Natural killer cell treated with Interleukin-12 subunit alpha and Interleukin-12 subunit beta and Interleukin-15 and Interleukin-18, amount 100 ng/mL, for 72 hours (primary cell): Measurements from ENCODE around the gene VDAC1. TPM values are rescaled to one million over a fixed set of nuclear protein-coding genes. Genes with fewer than 3 reads are reported as not detected.
A peak's percentile ranks its signal among the peaks of the same experiment; 100 is the strongest.

ENCODE experiments used
- ATAC-seq, 2 donors: fragments of 150-1000 bp; cut with Tn5 transposase in 1 of 2; sonication (Bioruptor Pico), chemical (Tn5 transposase) in 1 of 2; 2 replicates each; pipeline ENCODE4 v1.10.0; 2021
- DNase-seq: peaks from one replicate; pipeline ENCODE4 v3.0.0; 2022; ENCODE audit warnings: low spot score
- H3K27ac Mint-ChIP-seq, 2 donors: 1 replicate in 1 of 2; 2 replicates in 1 of 2; pipeline ENCODE4 v1.8.0; 2022; ENCODE audit warnings: mixed read lengths in 2 of 2, mild to moderate bottlenecking in 1 of 2, moderate library complexity in 1 of 2
- H3K27me3 Mint-ChIP-seq, 2 donors: 1 replicate in 1 of 2; 2 replicates in 1 of 2; pipeline ENCODE4 v1.8.0; 2022; ENCODE audit warnings: mixed read lengths in 2 of 2
- H3K36me3 Mint-ChIP-seq: one replicate; pipeline ENCODE4 v1.8.0; 2022; ENCODE audit warnings: mixed read lengths
- H3K4me1 Mint-ChIP-seq, 2 donors: 1 replicate in 1 of 2; 2 replicates in 1 of 2; pipeline ENCODE4 v1.8.0; 2022; ENCODE audit warnings: low read depth in 2 of 2, mixed read lengths in 2 of 2, mild to moderate bottlenecking in 1 of 2
- H3K4me3 Mint-ChIP-seq: one replicate; pipeline ENCODE4 v1.8.0; 2022; ENCODE audit warnings: mixed read lengths
- H3K9me3 Mint-ChIP-seq: 2 replicates; pipeline ENCODE4 v1.8.0; 2022; ENCODE audit warnings: mixed read lengths
- total RNA-seq, 2 donors: library from RNA; stranded (reverse); gene quantifications; one replicate each; pipeline ENCODE4 v1.2.3, GENCODE V29; 2022

VDAC1 gene
- total RNA-seq, 2 donors from 2014 or later = 325 to 329 TPM

DNA sequence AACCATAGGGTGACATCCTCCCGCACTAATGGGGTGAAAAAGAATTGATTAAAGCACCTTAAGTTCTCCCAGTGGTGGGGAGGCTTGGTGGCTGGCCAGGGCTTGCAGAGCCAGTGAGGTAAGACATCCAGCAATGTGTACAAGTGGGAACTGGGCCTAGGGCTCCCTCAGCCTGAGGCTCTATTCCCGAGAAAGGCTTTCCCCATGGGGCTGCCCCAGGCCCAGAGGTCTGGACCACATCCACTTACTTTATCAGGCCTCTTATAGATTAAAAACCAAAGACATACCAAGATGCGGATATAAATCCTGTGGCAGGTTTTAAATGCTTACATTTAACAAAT lies 71.6 kb downstream of the VDAC1 start:
- no peak overlapping the region for H3K4me3 Mint-ChIP-seq
- H3K27me3 Mint-ChIP-seq = peaks cover 0 to 2% of the 10 kb centered on the region in 2 donors
- H3K4me1 Mint-ChIP-seq = peaks cover 9 to 14% of the 10 kb centered on the region in 2 donors
- ATAC-seq (no peak), DNase-seq (peak; percentile 12)
- H3K36me3 Mint-ChIP-seq = no peaks in the 10 kb centered on the region
- peak overlapping the region in 1 of 2 donors; percentile 41 for H3K27ac Mint-ChIP-seq
- H3K9me3 Mint-ChIP-seq = no peaks in the 10 kb centered on the region

DNA sequence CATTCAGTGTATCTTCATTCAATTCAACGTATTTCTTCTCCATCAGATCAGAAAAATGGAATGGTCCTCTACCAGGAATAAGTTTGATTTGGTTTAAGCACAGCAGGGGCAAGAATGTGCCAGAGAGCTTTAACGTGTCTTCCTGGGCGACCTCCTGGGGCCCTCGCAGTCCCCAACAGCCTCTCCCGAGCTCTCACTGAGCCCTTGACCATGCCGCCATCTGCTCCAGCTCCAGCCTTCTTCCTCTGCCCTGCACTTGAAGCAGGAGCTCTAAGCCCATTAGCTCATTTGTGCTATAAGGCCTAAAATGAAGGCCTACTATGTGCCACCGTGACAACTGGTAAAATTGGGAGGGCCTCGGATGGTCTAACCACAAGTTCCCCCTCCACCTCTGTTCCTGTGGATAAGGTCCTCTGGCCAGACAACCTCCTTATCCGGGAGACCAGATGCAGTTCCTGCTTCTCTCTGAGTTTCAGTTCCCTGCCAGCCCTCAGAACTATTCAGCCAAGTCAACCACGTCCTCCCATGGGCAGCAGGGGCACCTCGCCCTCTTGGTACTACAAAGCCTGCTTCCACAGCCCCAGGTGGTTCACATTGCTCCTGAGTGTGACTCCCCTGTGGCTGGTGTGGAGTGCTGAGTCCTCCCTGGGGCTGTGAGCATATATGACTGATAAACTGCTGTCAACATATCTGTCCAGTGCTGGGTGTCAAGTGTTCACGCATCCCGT lies 72.2 kb downstream of the VDAC1 start:
- Mint-ChIP-seq H3K27me3 (peaks cover 0 to 2% of the 10 kb centered on the region in 2 donors), H3K4me1 (peaks cover 9 to 14% of the 10 kb centered on the region in 2 donors), H3K9me3 (no peaks in the 10 kb centered on the region), H3K36me3 (no peaks in the 10 kb centered on the region), H3K27ac (peak overlapping the region in 1 of 2 donors; percentile 41), H3K4me3 (no peak overlapping the region)
- DNase-seq (peak; percentile 15), ATAC-seq (no peak)

DNA sequence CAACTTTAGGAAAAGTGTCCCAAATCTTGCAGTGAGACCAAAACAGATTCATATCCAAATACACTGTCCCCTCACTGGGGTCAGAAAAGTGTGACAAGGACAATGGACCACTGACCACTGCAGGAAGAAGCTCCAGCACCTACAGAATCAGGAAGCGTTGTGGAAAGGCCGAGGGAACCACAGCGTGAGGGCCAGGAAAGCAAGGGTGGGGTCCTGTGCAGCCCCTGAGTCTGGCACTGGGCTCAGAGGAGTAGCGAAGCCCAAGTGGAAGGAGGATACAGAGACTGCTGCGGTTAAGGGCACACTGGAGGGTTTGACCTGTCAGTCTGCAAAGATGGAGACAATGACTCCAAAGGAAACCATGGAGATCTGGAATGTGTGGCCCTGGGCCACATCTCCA lies 73.2 kb downstream of the VDAC1 start:
- peaks cover 0 to 2% of the 10 kb centered on the region in 2 donors for H3K27me3 Mint-ChIP-seq
- ATAC-seq = no peak

DNA sequence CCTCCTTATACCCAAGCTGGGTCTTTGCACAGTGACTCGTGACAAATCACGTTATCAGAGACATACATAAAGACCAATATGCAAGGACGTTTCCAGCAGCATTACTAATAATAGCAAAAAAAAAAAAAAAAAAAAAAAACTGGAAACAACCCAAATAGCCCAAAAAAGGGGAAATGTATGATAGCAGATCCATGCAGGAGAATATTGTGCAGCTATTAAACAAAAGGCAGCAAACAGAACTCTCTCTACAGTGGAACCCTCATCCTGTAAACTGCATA lies 74.0 kb downstream of the VDAC1 start:
- no peaks in the 10 kb centered on the region for H3K36me3 Mint-ChIP-seq
- peak overlapping the region in 1 of 2 donors; percentile 61 for H3K27ac Mint-ChIP-seq
- ATAC-seq (no peak), DNase-seq (no peak)
- peaks cover 9 to 14% of the 10 kb centered on the region in 2 donors for H3K4me1 Mint-ChIP-seq
- peaks cover 0 to 2% of the 10 kb centered on the region in 2 donors for H3K27me3 Mint-ChIP-seq
- peak overlapping the region; percentile 51 for H3K4me3 Mint-ChIP-seq
- H3K9me3 Mint-ChIP-seq = no peaks in the 10 kb centered on the region

More for the DNA sequence above, 73.2 kb downstream of the VDAC1 start:
- Mint-ChIP-seq H3K9me3 (no peaks in the 10 kb centered on the region), H3K4me3 (no peak overlapping the region), H3K4me1 (peaks cover 9 to 14% of the 10 kb centered on the region in 2 donors), H3K27ac (no peak overlapping the region), H3K36me3 (no peaks in the 10 kb centered on the region)
- DNase-seq = no peak

DNA sequence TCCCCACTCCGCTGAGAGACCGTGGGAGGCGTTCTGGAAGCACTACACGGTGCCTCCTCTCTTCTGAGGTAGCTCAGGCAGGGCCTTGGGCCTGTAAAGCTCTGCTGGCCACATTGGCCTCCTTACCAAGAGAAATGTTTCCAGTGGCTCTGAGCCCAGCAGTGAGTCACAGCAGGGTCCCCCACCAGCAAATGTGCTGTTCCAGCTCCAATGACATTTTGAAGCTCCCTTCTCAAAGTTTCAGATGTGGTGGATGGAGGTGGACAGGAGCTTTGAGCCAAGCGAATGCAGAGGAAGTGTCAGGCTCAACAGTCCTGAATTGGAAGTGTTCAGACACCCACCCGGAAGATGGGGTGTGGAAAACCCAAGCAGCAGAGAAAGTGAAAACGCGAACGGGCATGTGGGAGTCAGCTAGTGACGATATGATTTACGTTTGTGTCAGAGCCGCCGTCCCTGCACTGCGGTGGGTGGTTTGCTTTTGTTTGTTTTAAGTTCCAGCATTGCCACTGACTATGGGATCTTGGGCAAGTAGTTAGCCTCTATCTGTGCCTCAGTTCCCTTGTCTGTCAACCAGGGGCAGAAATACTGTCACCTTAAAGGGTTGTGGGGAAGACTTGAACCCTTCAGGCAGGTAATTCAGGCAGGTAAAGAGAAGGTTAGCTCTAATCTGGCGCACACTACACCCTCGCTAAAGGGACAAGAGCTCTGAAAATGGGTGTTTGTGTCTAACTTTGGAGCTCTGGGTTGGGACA lies 74.5 kb downstream of the VDAC1 start:
- H3K4me1 Mint-ChIP-seq = peaks cover 9 to 14% of the 10 kb centered on the region in 2 donors

DNA sequence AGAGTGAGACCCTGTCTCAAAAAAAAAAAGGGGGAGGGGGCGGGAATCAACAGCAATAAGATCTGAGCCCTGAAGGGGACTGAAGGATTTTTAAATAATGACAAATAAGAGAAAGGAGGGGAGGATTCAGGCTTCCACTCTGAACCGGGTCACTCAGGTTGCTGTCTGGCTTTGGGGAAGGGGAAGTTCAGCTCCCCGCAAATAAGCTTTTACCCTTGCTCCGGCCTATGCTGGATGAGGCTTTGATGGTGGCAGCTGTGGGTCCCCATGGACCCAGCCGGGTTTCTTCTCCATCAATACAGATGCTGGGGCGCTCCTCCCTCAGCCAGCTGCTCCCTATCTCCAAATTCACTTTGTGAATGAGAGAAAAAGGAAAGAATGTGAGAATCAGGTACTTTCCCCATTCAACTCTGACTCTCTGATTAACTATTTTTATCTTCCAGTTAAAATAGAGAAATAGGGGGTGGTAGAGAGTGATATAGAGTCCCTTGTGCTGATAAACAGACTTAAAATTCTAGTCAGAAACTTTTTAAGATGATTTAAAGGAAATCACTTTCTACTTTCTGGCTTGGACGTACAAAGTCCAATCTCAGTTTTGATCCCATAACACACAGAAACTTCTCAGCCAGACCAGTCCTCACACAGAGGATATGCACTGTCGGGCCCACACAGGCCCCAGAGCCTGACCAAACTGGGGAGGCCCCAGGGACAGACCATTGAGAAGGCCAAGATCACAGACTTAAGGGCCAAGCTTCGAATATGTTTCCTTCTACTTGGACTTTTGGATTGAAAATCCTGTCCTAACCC lies 76.0 kb downstream of the VDAC1 start:
- Mint-ChIP-seq H3K9me3 (no peaks in the 10 kb centered on the region), H3K27ac (no peak overlapping the region), H3K4me1 (peaks cover 9 to 14% of the 10 kb centered on the region in 2 donors), H3K27me3 (peaks cover 11 to 12% of the 10 kb centered on the region in 2 donors), H3K36me3 (no peaks in the 10 kb centered on the region), H3K4me3 (no peak overlapping the region)
- ATAC-seq (no peak), DNase-seq (no peak)

More for the DNA sequence above, 74.5 kb downstream of the VDAC1 start:
- Mint-ChIP-seq H3K4me3 (peak overlapping the region; percentile 51), H3K9me3 (no peaks in the 10 kb centered on the region), H3K36me3 (no peaks in the 10 kb centered on the region), H3K27me3 (peaks cover 4 to 5% of the 10 kb centered on the region in 2 donors), H3K27ac (peak overlapping the region in 1 of 2 donors; percentile 61)
- peak; percentile 55 to 78 for ATAC-seq
- DNase-seq = peak; percentile 74

DNA sequence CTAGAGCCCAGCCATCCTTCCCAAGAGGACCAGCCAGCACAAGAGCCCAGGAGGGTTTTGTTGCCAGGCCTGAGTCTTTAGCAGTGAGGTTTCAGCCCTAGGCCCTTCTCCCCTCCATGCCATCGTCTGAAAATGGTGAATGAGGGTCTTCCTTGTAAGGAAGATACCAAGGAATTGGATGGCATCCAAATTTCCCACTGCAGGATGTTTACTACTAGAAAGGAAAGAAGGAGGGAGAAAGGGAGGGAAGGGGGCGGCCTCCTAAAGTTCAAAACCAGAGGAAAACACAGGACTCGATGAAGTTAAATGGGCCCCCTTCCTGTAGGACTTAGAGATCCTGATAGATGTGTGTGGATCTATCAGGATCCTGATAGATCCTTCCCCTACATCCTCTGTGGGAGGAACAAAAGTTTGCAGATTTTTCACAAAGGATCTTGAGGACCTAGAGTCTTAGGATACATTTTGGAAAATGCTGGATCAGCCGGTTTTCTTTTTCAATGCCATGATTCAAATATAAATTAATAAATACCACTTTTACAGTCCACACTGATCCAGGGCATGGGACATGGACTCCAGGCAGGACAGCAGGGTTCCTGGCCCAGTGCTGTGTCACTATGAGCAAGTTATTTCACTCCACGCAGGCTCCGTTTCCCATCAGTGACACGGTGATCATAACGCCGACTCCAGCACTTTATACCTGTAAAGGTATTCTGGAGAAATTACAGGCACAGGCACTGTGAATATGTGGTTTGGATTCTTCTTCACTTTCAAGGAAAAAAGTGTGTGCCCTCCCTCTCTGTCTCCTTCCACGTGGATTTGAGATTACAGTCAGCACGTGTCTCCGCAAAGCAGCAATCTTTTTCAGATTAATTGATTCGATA lies 77.2 kb downstream of the VDAC1 start:
- ATAC-seq (no peak), DNase-seq (no peak)
- Mint-ChIP-seq H3K27ac (no peak overlapping the region), H3K27me3 (peaks cover 11 to 16% of the 10 kb centered on the region in 2 donors), H3K9me3 (no peaks in the 10 kb centered on the region), H3K4me1 (peaks cover 9 to 14% of the 10 kb centered on the region in 2 donors), H3K36me3 (no peaks in the 10 kb centered on the region), H3K4me3 (no peak overlapping the region)

DNA sequence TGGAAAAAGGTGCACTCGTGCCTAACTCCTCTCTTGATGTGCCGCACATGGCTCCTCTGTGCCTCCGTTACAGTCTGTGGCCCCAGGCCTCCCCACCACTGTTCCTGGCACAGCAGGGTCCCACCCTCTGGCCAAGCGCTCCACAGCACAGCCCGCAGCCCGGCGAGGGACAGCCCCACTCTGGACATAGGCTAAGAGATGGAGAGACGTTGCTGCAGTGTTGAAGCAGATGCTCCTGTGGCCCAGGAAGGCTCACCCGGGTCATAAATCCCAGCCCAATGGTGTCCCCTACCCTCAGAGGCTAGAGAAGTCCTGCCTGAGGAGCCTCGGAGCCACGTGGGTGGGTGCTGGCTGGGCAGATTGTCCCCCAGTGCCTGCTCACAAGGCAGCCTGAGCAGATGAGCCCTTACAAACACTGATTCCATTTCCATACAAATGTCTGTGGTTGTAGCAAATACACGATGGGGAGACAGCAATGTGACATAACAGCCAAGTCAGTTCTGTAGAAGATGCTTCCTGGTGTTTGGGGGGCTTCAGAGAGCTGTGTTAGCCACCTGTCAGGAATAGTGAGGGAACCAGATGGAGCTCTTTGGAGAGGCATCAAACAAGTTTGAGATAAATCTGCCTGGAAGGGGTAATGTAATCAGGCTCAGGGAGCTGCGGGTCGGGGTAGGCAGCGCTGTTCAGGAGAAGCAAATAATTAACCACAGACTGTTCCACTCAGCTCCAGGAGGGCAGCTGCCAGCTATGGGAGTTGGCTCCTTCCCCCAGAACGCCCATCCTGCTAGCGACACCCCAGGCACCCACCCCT lies 78.1 kb downstream of the VDAC1 start:
- Mint-ChIP-seq H3K27me3 (peaks cover 11 to 16% of the 10 kb centered on the region in 2 donors), H3K9me3 (no peaks in the 10 kb centered on the region), H3K4me3 (no peak overlapping the region), H3K36me3 (no peaks in the 10 kb centered on the region), H3K4me1 (peaks cover 9 to 14% of the 10 kb centered on the region in 2 donors), H3K27ac (no peak overlapping the region)
- ATAC-seq (peak in 1 of 2 donors; percentile 5), DNase-seq (no peak)

DNA sequence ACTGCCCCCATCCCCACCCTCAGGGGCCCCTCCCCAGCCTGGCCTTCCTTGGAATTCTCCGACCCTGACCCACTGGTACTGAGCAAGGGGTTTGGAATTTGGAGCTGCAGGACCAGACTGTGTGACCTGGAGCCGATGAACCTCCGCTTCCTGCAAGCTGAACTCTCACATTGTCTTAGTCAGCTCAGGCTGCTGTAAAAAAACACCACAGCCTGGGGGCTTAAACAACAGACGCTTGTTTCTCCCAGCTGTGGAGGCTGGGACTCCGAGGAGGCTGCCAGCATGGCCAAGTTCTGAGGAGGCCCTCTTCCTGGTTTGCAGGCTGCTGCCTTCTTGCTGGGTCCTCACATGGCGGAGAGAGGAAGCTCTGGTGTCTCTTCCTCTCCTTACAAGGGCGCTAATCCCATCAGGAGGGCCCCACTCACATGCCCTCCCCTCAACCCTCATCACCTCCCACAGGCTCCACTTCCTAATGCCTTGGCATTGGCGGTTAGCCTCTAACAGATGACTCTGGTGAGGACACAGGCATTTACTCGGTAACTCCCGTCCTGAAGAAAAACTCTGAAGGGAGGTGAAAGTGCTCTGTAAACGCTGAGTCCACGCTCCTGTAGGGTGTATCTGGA lies 78.8 kb downstream of the VDAC1 start:
- H3K4me3 Mint-ChIP-seq = no peak overlapping the region
- no peak for DNase-seq
- H3K27ac Mint-ChIP-seq = no peak overlapping the region
- H3K27me3 Mint-ChIP-seq = peaks cover 11 to 16% of the 10 kb centered on the region in 2 donors
- H3K36me3 Mint-ChIP-seq = no peaks in the 10 kb centered on the region
- peaks cover 8 to 9% of the 10 kb centered on the region in 2 donors for H3K4me1 Mint-ChIP-seq
- no peaks in the 10 kb centered on the region for H3K9me3 Mint-ChIP-seq
- ATAC-seq = no peak

DNA sequence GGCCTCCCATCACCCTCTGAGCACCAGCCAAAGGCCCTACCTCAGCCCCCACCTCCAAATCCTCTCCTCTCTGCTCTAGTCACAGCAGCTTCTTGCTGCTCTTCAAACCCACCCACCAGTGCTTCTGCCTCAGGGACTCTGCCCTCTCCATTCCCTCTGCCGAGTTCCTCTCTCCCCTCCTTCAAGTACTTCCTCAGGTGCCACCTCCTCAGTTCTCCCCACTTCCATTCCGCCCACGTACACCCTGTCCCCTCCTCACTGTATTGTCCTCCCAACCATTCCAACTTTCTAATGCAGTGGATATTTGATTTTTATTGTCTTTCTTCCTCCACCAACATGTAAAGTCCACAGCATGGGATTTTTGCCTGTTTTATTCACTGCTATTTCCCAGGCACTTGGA lies 79.5 kb downstream of the VDAC1 start:
- Mint-ChIP-seq H3K27me3 (peaks cover 11 to 16% of the 10 kb centered on the region in 2 donors), H3K4me3 (no peak overlapping the region), H3K9me3 (no peaks in the 10 kb centered on the region), H3K4me1 (peaks cover 4 to 7% of the 10 kb centered on the region in 2 donors), H3K36me3 (no peaks in the 10 kb centered on the region), H3K27ac (no peak overlapping the region)
- no peak for DNase-seq
- no peak for ATAC-seq

DNA sequence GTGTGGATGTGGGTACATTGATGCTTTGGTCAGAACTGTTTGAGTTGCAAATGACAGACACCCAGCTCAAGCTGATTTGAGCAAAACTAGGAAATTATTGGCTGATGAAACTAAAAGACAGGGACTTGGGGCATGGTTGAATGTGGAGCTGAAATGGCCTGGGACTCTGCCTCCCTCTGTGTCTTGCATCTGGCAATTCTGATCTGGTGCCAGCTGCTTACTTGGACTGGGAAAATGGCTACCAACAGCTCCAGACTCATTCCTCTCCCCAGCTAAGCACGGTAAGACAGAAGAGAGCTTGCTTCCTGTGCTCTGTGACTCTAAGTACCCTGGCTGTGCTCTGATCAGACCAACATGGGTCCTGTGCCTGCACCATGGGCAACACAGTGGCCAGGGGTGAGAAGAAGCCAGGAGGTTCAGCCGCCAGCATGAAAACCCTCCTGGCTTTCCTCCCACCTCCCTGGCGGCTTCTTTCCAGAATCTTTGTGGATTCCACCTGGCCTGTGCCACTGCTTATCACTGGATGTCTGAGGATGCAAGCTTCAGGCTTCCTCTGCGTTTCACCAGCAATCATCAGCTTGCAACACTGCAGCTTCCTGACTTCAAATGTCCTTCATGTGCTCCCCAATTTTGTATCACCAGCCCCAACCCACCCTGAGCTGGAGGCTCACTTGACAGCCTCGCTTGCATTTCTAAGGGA lies 80.4 kb downstream of the VDAC1 start:
- no peak for ATAC-seq
- Mint-ChIP-seq H3K36me3 (no peaks in the 10 kb centered on the region), H3K9me3 (no peaks in the 10 kb centered on the region), H3K27ac (no peak overlapping the region), H3K4me3 (no peak overlapping the region), H3K4me1 (peaks cover 0 to under 1% of the 10 kb centered on the region in 2 donors), H3K27me3 (peaks cover 11 to 16% of the 10 kb centered on the region in 2 donors)
- no peak for DNase-seq

DNA sequence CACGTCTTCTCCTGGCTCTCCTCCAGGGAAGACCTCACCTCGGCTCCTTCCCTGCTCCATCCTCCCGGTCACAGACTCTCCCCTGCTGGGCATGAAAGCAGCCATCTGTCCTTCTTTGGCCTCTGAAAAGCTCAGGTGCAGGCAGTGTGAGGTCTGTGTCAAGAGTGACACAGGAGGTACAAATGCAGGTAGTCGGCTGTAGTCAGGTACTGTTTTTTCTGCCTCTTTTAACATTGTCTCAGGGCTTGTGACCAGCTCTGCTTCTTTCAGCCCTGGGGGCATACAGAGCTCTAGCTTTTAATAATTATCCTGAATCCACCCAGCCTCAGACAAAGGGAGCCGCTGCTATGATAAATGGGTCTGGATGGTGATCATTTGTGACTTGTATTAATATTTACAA lies 82.8 kb downstream of the VDAC1 start:
- no peak for ATAC-seq
- Mint-ChIP-seq H3K36me3 (no peaks in the 10 kb centered on the region), H3K4me1 (no peaks in the 10 kb centered on the region), H3K27me3 (peaks cover 11 to 16% of the 10 kb centered on the region in 2 donors), H3K27ac (no peak overlapping the region), H3K9me3 (no peaks in the 10 kb centered on the region), H3K4me3 (no peak overlapping the region)
- no peak for DNase-seq
